Left forelimb (tissue), 1 donor: ENCODE measurements around the gene OR14I1.
"Not testable (repeated sequence)": the region's sequence is repeated elsewhere in the genome, so short reads cannot be mapped to it uniquely, and the experiment has no call there.

Experiments
- DNase-seq: peaks from one replicate; pipeline ENCODE4 v3.0.0-alpha.2; 2018; ENCODE audit warnings: low spot score

Gene OR14I1

DNA sequence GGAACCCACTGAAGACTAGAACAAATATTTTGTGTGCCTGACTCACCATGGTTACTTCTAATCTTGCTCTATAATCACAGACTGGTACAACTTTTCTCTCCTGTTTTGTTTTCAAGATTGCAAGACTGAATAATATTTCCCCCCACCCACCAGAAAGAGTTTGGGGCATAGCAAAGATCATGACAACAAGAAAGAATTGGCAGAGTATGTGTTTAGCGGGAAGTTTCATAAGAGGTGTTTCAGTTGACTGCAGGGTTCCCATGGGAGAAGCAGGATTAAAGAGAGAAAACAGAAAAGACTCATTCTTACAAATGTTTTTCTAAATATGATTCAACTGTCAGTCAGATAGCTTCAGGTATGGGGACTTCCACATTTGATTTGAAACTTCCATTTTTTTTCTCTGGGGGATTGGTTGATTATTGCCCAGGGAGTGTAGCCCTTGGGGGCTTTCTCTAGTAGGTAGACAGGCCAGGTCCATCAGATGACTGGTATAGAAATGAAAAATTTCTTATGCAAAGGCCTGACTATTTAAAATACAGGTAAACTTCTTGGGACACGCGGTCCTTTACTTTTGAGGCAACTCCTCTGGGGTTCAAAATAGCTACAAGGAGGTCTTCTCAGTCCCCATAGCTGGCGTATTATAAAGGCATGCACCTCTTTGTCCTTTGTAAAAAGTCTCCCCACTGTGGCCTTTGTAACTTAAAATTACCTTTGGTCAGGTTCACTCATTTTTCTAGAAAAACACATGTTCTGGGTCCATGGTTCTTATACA lies 13.9 kb downstream of the OR14I1 start:
- no peak for DNase-seq

GRCh38 chr1:248686815-248687214 lies 15.8 kb downstream of the OR14I1 start:
- DNase-seq = no peak

- DNase-seq = no peak
Observed at GRCh38 chr1:248681651-248682050, 20.9 kb downstream of the OR14I1 start.

GRCh38 chr1:248670003-248670402 lies 32.6 kb downstream of the OR14I1 start:
- no peak for DNase-seq

DNA sequence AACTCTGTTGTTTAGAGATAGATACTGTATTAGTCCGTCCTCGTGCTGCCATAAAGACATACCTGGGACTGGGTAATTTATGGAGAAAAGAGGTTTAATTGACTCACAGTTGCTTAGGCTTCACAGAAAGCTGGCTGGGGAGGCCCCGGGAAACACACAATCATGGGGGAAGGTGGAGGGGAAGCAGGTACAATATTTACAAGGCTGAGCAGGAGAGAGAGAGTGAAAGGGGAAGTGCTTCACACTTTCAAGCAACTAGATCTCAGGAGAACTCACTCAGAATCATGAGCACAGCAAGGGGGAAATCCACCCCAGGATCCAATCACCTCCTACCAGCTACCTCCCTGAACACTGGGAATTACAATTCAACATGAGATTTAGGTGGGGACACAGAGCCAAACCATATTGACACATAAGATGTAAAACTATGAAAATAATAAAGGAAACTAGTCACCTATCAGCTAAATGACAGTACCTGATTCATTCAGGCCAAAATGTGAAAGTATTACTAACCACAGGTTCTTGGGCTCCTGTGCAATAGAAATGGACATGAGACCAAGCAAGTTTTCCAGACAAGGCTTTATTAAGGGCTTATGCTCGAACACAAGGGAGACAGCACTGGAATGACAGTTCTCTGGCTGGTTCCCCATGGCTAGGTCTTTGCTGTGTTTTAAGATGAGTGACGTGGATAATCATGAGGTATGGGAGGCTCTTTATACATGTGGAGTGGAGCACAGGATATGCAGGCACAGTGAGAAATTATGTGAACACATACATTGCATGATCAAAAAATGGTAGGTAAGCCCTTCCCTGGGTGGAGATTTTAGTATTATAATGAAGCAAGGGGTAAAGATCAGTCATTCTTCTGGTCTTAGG lies 38.9 kb downstream of the OR14I1 start:
- not testable (repeated sequence) for DNase-seq

- not testable (repeated sequence) for DNase-seq
Observed at GRCh38 chr1:248656797-248657196, 45.8 kb downstream of the OR14I1 start.

- DNase-seq = not testable (repeated sequence)
Observed at GRCh38 chr1:248655354-248655753, 47.2 kb downstream of the OR14I1 start, which contains the start of gene OR2T27. Gene OR2T27 (minus strand): TSS chr1:248655528. CDS start chr1:248650884, 4,644 bp downstream.
